Muscle layer of duodenum (tissue), 2 donors: ENCODE results near the gene NR6A1.

Source experiments
- H3K27ac ChIP-seq: one replicate; pipeline ENCODE4 v1.7.0; 2013; ENCODE audit warnings: mild to moderate bottlenecking, low read length
- H3K27me3 ChIP-seq: one replicate; pipeline ENCODE4 v1.7.0; 2013; ENCODE audit warnings: low read depth, mild to moderate bottlenecking, control low read depth, low read length
- H3K36me3 ChIP-seq, 2 donors: one replicate each; pipeline ENCODE4 v1.7.0; 2013; ENCODE audit warnings: low read length in 2 of 2, control low read depth in 1 of 2, mild to moderate bottlenecking in 1 of 2; ENCODE audit not compliant: insufficient read depth in 2 of 2, control insufficient read depth in 1 of 2
- H3K4me1 ChIP-seq, 2 donors: one replicate each; pipeline ENCODE4 v1.7.0; 2013; ENCODE audit warnings: low read length in 2 of 2, mild to moderate bottlenecking in 2 of 2, control low read depth in 1 of 2, moderate library complexity in 1 of 2; ENCODE audit not compliant: insufficient read depth in 2 of 2, control insufficient read depth in 1 of 2
- H3K4me3 ChIP-seq, 2 donors: one replicate each; pipeline ENCODE4 v1.7.0; 2013; ENCODE audit warnings: low read length in 2 of 2, low read depth in 1 of 2, mild to moderate bottlenecking in 1 of 2
- H3K9me3 ChIP-seq, 2 donors: one replicate each; pipeline ENCODE4 v1.7.0; 2013; ENCODE audit warnings: low read length in 2 of 2, control low read depth in 1 of 2, mild to moderate bottlenecking in 1 of 2; ENCODE audit not compliant: control insufficient read depth in 1 of 2
- donor health status: healthy.

Gene NR6A1

DNA sequence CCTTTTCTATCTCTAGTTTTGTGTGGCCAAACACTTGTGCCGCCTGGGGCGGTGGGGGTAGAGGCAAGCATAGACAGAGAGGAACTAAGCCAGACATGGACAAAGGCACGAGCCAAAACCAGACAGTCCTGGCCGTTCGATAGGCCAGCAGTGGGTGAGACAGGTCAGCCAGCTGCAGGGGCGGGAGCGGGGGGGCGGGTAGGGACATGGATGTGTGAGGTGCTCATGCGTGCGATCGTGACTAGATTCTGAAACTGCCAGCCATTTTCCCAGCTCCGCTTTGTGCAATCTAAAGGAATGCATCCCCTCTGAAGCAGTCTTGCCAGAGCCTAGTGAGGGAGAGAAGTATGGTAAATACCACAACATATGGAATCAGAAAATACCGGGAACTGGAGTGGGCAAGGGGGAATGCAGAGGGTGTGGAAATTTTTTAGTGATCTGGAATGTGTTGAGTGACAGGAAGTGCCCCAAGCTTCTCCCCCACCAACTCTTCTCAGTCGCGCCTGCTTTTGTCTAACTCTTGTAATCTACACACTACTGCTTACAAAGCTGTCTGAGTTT lies 111.9 kb downstream of the NR6A1 start:
- H3K27me3 ChIP-seq = no peaks in the 10 kb centered on the region

DNA sequence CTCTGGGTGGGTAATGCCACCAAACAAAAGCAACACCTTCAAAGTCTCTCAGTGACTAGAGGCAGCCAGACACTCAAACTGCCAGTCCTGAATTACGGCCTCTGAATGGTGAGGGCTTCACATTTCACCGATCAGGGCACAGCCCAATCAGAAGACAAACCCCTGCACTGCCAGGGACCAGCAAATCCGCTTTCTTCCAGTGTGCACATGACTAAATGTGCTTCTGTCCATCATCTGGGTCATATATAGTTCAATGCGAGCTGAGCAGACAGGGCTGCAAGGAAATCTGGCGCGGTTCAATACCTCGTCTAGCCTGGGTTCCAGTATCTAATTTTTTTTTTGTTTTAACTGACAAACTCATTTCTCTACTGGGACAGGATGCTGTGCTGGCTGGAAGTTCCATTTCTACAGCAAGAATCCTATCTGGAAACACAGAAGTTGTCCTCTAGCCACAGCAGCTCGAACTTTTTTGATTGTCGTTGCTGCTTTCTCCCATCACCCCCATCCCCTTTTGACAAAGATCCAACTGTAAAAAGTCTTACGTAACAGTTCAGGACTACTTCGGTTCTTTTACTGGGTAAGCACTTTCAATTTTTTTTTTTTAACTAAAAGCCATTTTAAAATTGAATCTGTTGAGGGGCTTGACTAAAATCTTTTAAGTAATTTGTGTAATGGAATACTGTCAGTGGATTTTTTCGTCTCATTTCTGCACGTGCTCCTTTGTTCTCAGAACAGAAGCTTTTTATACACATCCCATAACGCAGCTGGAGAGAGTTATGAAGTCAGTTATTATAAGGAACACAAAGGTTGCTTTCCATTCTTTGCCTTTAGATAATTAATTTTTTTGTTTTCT lies 112.7 kb downstream of the NR6A1 start:
- Histone ChIP-seq H3K4me3 (peak overlapping the region; percentile 68 to 78), H3K9me3 (no peaks in the 10 kb centered on the region), H3K27me3 (no peaks in the 10 kb centered on the region), H3K4me1 (peaks cover 4 to 10% of the 10 kb centered on the region in 2 donors), H3K27ac (peak overlapping the region; percentile 75), H3K36me3 (no peaks in the 10 kb centered on the region)

More for the DNA sequence above, 111.9 kb downstream of the NR6A1 start:
- peaks cover 4 to 10% of the 10 kb centered on the region in 2 donors for H3K4me1 ChIP-seq
- H3K27ac ChIP-seq = peak overlapping the region; percentile 75
- peak overlapping the region; percentile 68 to 78 for H3K4me3 ChIP-seq
- no peaks in the 10 kb centered on the region for H3K9me3 ChIP-seq
- no peaks in the 10 kb centered on the region for H3K36me3 ChIP-seq

DNA sequence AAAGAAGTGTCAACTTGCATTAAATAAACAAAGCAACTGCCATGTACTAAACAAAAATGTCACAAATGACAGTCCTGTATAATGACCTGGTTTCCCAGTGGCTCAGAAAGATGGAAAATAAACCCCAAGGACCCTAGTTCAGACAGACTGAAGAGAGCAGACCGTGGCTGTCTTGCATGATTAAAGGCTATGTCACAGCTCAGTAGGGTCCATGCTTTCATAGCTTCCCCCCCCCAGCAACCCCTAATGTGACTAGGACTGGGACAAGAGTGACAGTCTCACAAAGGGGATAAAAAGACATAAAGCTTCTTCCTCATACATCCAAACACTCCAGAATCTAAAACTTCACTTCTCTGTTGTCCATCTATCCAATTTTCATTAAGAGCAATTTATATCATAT lies 113.6 kb downstream of the NR6A1 start:
- H3K27ac ChIP-seq = no peak overlapping the region
- H3K27me3 ChIP-seq = no peaks in the 10 kb centered on the region
- peaks cover 4 to 12% of the 10 kb centered on the region in 2 donors for H3K4me1 ChIP-seq
- no peaks in the 10 kb centered on the region for H3K36me3 ChIP-seq
- no peaks in the 10 kb centered on the region for H3K9me3 ChIP-seq
- no peak overlapping the region for H3K4me3 ChIP-seq

DNA sequence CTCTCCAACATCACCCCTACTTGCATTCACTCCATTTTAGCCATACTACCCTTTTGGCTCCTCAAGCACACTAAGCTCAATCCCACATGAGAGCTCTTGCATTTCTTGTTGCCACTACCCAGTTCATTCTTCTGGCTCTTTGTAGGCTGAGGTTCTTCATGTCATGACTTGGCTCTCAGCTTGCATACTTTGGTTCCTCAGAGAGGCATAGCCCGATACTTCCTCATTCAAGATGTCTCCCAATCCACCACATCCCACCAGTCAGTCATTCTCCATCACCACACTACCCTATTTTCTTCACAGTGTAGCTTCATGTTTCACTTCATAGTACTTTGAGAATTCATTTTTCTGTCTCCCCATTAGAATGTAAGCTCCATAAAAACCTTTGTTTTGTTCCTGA lies 116.7 kb downstream of the NR6A1 start:
- H3K4me1 ChIP-seq = peaks cover 0 to 10% of the 10 kb centered on the region in 2 donors
- H3K4me3 ChIP-seq = no peak overlapping the region
- no peak overlapping the region for H3K27ac ChIP-seq
- no peaks in the 10 kb centered on the region for H3K27me3 ChIP-seq
- H3K36me3 ChIP-seq = no peaks in the 10 kb centered on the region
- no peaks in the 10 kb centered on the region for H3K9me3 ChIP-seq

DNA sequence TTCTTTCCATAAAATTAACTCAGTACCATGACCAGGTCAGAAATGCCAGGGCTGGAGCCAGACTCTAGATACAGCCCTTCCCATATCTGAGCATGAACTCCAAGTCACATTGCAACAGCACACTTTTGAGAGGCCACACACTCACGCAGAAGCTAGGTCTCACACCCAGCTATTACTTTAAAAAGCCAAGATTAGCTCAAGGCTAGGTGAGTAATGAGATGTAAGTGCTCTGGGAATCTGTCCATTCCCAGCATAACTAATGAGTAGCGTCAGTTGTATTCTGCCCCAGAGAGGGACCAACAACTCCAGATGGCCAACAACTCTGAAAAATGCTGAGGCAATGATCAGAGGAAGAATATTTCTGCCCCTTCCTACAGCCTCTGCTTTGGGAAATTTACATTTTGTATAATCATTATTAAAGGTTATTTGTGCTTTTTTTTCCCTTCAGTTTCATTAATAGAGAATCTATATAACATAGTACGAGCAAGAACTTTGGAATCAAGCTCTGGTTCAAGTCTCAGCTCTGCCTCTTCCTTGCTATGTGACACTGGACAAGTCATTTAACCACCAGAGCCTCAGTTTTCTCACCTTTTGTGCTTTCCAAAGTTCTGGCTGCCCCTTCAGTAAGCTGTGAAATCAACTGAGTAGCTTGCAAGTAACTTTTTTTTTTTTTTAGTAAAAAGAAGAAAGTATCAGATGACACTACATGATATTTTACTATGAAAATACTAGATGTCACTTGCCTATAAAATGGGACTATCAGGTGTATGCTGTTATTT lies 118.3 kb downstream of the NR6A1 start:
- no peaks in the 10 kb centered on the region for H3K36me3 ChIP-seq
- H3K4me1 ChIP-seq = peaks cover 0 to 10% of the 10 kb centered on the region in 2 donors
- no peaks in the 10 kb centered on the region for H3K9me3 ChIP-seq
- H3K4me3 ChIP-seq = no peak overlapping the region
- no peaks in the 10 kb centered on the region for H3K27me3 ChIP-seq
- H3K27ac ChIP-seq = no peak overlapping the region

DNA sequence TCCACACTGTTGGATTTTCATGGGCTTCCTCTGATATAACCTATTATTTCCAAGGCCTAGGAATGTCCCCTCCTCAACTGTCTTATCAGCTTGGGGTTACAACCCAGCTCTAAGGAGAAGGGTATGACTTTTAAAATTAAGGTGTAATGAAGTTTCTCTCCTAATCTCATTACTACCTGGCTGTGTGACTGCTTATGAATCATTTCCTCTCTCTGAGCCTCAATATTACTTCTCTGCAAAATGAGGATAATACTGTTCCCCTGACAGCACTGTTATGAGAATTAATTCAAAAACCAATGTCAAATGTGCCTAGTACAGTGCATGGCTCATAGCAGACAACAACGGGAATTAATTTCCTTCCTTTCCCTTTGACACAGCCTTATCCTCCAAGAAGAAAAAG lies 118.9 kb downstream of the NR6A1 start:
- H3K27ac ChIP-seq = no peak overlapping the region
- no peaks in the 10 kb centered on the region for H3K9me3 ChIP-seq
- H3K27me3 ChIP-seq = no peaks in the 10 kb centered on the region
- H3K36me3 ChIP-seq = no peaks in the 10 kb centered on the region
- H3K4me1 ChIP-seq = peaks cover 0 to 10% of the 10 kb centered on the region in 2 donors
- no peak overlapping the region for H3K4me3 ChIP-seq

DNA sequence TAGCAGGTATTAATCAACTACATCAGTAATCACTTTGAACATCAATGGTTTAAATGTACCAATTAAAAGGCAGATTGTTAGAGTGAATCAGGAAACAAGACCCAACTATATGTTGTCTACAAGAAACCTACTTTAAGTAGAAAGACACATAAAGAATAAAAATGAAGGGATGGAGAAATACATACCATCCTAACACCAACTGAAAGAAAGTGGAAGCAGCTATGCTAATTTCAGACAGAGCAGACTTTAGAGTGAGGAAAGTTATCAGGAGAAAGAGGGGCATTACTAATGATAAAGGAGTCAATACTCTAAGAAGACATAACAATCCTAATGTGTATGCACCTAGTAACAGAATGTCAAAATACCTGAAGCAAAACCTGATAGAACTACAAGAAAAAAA lies 125.8 kb downstream of the NR6A1 start:
- H3K27ac ChIP-seq = no peak overlapping the region
- H3K4me3 ChIP-seq = no peak overlapping the region
- no peaks in the 10 kb centered on the region for H3K4me1 ChIP-seq
- no peaks in the 10 kb centered on the region for H3K27me3 ChIP-seq
- H3K36me3 ChIP-seq = no peaks in the 10 kb centered on the region
- no peaks in the 10 kb centered on the region for H3K9me3 ChIP-seq

DNA sequence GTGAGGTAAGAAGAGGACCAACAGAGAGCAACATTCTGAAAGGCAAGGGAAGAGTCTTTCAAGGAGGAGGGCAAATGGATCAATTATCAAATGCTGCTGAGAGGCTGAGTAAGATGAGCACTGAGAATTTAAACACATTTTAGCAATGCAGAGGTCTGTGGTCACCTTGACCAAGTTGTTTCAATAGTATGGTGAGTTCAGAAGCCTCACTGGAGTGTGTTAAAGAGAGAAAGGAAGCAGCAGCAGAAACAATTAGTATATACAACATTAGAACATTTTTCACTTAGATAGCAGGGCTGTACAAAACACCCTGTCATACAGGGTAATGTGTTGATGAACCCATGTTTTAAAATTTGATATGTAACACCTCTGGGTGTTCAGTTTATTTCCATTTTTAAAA lies 131.5 kb downstream of the NR6A1 start:
- Histone ChIP-seq H3K27me3 (no peaks in the 10 kb centered on the region), H3K36me3 (no peaks in the 10 kb centered on the region), H3K9me3 (no peaks in the 10 kb centered on the region), H3K27ac (no peak overlapping the region), H3K4me1 (no peaks in the 10 kb centered on the region), H3K4me3 (no peak overlapping the region)

DNA sequence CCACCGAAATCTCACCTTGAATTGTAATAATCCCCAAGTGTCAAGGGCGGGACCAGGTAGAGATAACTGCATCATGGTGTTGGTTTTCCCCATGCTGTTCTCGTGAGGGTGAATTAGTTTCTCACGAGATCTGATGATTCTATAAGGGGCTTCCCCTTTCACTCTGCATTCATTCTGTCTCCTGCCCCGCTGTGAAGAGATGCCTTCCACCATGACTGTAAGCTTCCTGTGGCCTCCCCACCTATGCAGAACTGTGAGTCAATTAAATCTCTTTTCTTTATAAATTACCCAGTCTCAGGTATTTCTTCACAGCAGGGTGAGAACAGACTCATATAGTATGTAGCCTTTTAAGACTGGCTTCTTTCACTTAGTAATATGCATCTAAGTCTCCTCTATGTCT lies 135.8 kb downstream of the NR6A1 start:
- Histone ChIP-seq H3K36me3 (no peaks in the 10 kb centered on the region), H3K4me3 (no peak overlapping the region), H3K27me3 (no peaks in the 10 kb centered on the region), H3K4me1 (peaks cover 0 to 6% of the 10 kb centered on the region in 2 donors), H3K9me3 (no peaks in the 10 kb centered on the region), H3K27ac (no peak overlapping the region)

DNA sequence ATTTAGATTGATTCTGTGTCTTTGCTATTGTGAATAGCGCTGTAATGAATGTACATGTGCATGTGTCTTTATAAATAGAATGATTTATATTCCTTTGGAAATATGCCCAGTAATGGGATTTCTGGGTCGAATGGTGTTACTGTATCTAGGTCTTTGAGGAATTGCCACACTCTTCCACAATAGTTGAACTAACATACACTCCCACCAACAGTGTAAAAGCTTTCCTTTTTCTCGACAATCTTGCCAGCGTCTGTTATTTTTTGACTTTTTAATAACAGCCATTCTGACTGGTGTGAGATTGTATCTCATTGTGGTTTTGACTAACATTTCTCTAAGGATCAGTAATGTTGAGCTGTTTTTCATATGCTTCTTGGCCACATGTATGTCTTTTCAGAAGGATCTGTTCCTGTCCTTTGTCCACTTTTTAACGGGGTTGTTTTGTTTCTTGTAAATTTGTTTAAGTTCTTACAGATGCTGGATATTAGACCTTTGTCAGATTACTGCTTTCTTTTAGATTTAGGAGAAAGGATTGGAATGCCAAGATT lies 139.0 kb downstream of the NR6A1 start:
- H3K36me3 ChIP-seq = no peaks in the 10 kb centered on the region
- H3K27me3 ChIP-seq = no peaks in the 10 kb centered on the region
- H3K4me3 ChIP-seq = no peak overlapping the region
- H3K4me1 ChIP-seq = peaks cover 0 to 6% of the 10 kb centered on the region in 2 donors
- H3K27ac ChIP-seq = no peak overlapping the region
- H3K9me3 ChIP-seq = no peaks in the 10 kb centered on the region

DNA sequence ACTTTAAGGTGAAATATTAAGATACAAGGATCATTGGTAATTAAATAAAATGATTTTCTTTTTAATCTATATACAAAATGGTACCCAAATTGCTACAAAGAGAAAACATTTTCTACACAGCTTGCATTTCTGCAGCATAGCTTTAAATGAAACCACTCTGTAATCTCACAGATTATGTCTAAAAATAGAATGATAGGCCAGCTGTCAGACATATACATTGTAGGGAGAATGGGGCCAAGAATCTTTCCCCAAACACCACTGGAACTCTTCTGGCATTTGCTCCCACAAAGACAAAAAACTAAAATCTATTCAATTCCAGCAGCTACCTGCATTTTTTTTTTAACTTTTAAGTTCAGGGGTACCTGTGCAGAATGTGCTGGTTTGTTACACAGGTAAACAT lies 139.8 kb downstream of the NR6A1 start:
- Histone ChIP-seq H3K4me3 (no peak overlapping the region), H3K36me3 (no peaks in the 10 kb centered on the region), H3K4me1 (peaks cover 0 to 6% of the 10 kb centered on the region in 2 donors), H3K9me3 (no peaks in the 10 kb centered on the region), H3K27me3 (no peaks in the 10 kb centered on the region), H3K27ac (no peak overlapping the region)
